HG02970 (cell line): ENCODE data around the gene RPS19.
"Not testable (repeated sequence)": the region's sequence is repeated elsewhere in the genome, so short reads cannot be mapped to it uniquely, and the experiment has no call there.

Source experiments
- ATAC-seq: cut with Tn5 transposase; IDR thresholded peaks from one replicate; pipeline ENCODE4 v1.9.1; 2021; ENCODE audit warnings: mild to moderate bottlenecking, moderate library complexity, moderate number of reproducible peaks; ENCODE audit not compliant: unreplicated experiment, low FRiP score

The RPS19 gene

GRCh38 chr19:41912899-41913537 is 53.0 kb downstream of the RPS19 start:
- ATAC-seq, result no peak

DNA sequence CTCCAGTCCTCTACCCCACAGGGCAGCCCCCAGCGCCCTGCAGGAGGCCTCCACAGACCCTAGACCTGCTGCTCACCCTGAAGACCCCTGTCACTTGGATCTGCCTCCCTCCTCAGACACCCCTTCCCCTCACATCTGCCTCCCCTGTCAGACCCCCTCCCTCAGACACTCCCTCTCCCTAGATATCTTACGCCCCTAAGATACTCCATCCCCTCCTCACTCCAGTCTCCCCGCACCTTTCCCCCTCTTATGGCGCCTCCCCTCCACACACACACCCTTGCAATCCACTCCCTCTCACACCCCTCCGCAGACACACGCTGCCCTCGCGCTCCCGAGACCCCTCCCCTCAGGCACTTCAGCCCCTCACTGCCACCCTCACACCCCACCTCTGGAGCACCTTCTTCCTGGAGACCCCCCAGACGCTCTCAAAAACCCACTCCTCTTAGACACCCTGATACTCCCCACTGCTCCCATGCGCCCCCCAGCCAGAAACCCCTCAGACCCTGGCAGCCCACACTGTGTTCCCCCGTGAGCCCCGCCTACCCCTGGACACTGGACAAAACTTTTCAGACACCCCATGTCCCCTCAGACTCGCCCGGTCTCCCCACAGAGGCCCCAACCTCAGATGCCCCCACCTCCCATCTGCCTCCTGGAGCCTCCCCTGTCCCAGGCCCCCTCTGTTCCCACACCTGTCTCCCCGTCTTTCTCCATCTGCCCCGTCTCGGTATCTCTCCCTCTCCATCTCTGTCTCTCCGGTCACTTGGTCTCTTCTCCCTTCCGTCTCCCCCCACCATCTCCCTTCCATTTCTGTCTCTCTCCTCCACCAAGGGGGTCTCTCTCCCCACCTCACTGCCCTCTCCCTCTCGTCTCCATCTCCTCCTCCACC is 53.7 kb downstream of the RPS19 start:
- ATAC-seq, result no peak

DNA sequence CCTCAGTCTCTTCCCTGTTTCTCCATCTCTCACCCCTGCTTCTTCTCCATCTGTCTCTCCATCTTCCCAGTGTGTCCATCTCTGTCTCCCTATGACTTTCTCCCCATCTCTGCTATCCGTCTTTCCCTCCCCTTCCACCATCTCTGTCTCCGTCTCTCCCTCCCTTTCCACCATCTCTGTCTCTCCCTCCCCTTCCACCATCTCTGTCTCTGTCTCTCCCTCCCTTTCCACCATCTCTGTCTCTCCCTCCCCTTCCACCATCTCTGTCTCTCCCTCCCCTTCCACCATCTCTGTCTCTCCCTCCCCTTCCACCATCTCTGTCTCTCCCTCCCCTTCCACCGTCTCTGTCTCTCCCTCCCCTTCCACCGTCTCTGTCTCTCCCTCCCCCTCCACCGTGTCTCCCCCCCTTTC is 54.4 kb downstream of the RPS19 start:
- ATAC-seq, result not testable (repeated sequence)

GRCh38 chr19:41915021-41915775 is 55.1 kb downstream of the RPS19 start:
- no peak for ATAC-seq

DNA sequence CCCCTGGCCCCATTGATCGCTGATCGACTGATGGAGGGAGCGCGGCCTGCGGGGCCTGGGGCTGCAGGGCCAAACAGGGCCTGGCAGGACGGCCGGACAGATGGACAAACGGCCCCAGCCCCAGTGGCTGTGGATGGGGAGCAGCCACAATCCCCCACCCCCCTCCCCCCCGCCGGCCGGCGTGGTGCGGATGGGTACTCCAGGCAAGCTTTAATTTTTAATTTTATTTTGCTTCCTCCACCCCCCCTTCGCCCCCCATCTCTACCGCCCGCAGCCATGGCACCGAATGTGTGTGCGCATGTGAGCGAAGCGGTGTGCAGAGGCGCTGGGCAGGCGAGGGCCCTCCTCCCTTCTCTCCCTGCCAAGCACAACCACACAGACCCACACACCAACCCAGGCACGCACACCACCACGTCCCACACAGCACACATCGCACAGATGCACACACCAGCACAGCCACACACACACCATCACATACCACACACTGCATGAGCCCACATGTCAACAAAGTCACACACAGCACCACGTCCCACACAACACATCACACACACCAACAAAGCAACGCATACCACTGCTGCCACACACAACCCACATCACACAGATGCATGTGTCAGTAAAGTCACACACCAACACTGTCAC is 55.8 kb downstream of the RPS19 start:
- ATAC-seq, result no peak

DNA sequence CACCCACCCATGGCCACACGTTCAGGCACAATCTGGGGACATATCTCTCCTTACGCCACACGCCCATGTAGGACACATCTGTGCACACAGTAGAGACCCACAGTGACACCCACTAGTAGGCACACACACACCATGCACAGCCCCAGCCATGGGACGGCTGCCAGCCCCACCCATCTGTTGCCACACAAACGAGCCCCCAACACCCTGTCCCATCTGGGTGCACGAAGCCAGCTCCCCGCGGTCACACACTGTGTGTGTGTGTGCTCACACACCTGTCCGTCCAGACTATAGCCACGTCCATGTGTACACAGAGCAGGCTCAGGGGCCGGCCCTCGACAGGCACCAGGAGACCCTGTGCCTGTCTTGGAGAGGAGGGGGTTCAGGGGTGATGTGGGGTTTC is 57.6 kb downstream of the RPS19 start:
- ATAC-seq, result no peak

- ATAC-seq, result no peak
Observed at GRCh38 chr19:41918095-41918494, 58.0 kb downstream of the RPS19 start.

DNA sequence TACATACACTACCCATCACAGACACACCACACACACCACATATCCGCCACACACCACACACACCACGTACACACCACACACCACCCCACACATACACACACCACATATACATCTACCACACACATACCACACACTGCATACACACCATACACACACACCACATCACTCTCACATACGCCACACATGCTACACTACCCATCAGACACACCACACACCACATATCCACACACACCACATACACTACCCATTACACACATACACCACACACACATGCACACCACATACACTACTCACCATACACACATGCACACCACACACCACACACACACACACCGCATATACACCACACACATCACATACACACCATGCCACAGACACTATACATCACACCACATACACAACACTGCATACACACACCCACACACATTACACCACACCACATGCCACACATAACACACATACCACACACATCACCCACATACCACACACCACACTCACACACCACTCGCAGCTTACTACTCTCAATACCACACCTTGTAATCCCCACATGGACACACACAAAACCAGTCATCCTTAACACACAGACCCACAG is 58.7 kb downstream of the RPS19 start:
- no peak for ATAC-seq

DNA sequence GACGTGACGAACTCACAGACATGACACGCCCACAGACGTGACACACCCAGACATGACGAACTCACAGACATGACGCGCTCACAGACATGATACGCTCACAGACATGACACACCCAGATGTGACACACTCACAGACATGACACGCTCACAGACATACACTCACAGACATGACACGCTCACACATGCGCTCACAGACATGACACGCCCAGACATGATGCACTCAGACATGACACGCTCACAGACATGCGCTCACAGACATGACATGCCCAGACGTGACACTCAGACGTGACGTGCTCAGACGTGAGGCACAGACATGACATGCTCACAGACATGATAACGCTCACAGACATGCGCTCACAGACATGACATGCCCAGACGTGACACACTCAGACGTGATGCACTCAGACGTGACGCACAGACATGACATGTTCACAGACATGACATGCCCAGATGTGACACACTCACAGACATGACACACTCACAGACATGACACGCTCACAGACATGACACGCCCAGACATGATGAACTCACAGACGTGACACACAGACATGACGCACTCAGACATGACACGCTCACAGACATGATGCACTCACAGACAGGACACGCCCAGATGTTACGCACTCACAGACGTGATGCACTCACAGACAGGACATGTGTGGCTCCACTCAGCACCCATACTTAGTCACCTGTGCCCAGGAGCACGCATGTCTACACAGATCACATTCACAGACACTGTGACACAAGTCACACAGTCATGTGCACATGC is 60.1 kb downstream of the RPS19 start:
- no peak for ATAC-seq

- no peak for ATAC-seq
Observed at GRCh38 chr19:41920882-41921576, 61.0 kb downstream of the RPS19 start.

DNA sequence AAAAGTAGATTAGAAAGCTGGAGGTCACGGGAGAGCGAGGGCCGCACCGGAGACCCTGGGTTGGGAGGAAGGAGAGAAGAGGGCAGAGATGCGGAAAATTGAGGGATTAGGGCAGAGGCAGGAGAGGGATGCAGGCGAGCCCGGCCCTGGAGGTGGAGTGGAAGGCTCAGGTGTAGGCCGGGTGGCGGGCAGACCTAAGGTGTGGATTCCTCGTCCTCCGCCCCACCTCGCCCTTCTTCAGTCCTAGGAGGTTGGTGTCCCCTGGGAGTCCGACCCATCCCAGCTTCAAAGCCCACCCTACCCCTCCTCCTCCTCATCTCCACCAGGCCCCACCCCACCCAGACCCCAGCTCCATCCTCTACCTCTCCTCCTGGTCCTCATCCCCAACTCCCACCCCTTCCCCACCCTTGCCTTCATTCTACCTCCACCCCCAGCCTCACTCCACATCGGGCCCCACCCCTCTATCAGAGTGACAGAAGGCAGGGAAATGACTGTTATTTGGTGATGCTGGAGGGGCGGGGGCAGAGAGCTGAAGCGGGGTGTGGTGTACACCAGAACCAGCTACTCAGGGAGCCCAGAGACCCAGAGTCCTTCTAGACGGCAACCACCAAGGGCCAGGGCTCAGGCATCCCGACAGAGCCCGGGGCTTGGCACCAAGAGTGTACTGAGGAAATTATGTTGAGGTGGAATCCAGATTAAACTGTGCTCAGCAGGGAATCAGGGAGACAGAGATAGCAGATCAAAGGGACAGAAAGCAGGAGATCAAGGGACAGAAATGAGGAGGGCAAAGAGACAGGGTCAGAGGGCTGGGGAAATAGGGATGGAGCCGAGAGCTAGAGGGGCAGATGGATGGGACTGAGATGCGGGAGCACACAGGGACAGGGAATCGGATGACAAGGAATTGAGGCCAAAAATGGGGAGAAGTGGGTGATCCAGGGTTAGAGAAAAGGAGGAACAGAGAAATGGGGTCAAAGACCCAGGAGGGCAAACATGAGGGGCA is 61.8 kb downstream of the RPS19 start:
- ATAC-seq, result no peak
